OCI-LY7 (cell line): ENCODE results near the gene TNFRSF25. TPM values are rescaled to one million over a fixed set of nuclear protein-coding genes. Genes with fewer than 3 reads are reported as not detected.

ENCODE experiments used
- BruUV-seq: library from RNA; stranded (reverse); fragments of 400-500 nt; replicated peaks from 2 replicates; lab custom pipeline; 2021; lab: Mats Ljungman, UMichigan
- CTCF ChIA-PET: fragments of 300-600 bp; sonication (Branson Sonifier 250); formaldehyde crosslinking; loops from one replicate; lab custom pipeline; 2022; ENCODE audit warnings: antibody characterized with exemption; ENCODE audit not compliant: unreplicated experiment; lab: Charles Lee
- POLR2A ChIA-PET: fragments of 300-600 bp; sonication (Branson Sonifier 250); formaldehyde crosslinking; loops from one replicate; lab custom pipeline; 2022; ENCODE audit warnings: antibody characterized with exemption; lab: Charles Lee
- DNase-seq: peaks from one replicate; pipeline ENCODE4 v3.0.0-alpha.2; 2015; ENCODE audit warnings: low spot score
- H2AFZ ChIP-seq: fragments of 200-600 bp; sonication (generic), shearing (Covaris generic); 2 replicates; pipeline ENCODE4 v1.6.1; 2014; ENCODE audit warnings: mild to moderate bottlenecking, antibody characterized with exemption, low read length, moderate library complexity
- H3K27ac ChIP-seq: fragments of 200-600 bp; sonication (generic); 2 replicates; pipeline ENCODE4 v1.5.1; 2014; ENCODE audit warnings: mixed run types, low read depth, mild to moderate bottlenecking, moderate library complexity, low read length, inconsistent platforms; ENCODE audit not compliant: poor library complexity, severe bottlenecking
- H3K36me3 ChIP-seq: fragments of 200-600 bp; sonication (generic); 2 replicates; pipeline ENCODE4 v1.6.1; 2014; ENCODE audit warnings: mild to moderate bottlenecking, antibody characterized with exemption, low read length, moderate library complexity, mixed read lengths; ENCODE audit not compliant: insufficient read depth
- H3K4me1 ChIP-seq: fragments of 200-600 bp; sonication (generic); 2 replicates; pipeline ENCODE4 v1.5.1; 2014; ENCODE audit warnings: mild to moderate bottlenecking, low read length; ENCODE audit not compliant: insufficient read depth, poor library complexity, severe bottlenecking
- H3K4me2 ChIP-seq: fragments of 200-600 bp; sonication (generic); 2 replicates; pipeline ENCODE4 v1.6.1; 2014; ENCODE audit warnings: mild to moderate bottlenecking, low read length
- H3K4me3 ChIP-seq: fragments of 200-600 bp; sonication (generic); 2 replicates; pipeline ENCODE4 v1.5.1; 2014; ENCODE audit warnings: mild to moderate bottlenecking, low read depth, low read length; ENCODE audit not compliant: poor library complexity, severe bottlenecking
- H3K79me2 ChIP-seq: fragments of 200-600 bp; sonication (generic); 2 replicates; pipeline ENCODE4 v1.6.1; 2016; ENCODE audit warnings: low read depth, mild to moderate bottlenecking, low read length, moderate library complexity, mixed read lengths; ENCODE audit not compliant: insufficient read depth
- H3K9me2 ChIP-seq: fragments of 200-600 bp; sonication (generic); 2 replicates; pipeline ENCODE4 v1.6.1; 2016; ENCODE audit warnings: mild to moderate bottlenecking, low read length, mixed read lengths; ENCODE audit not compliant: insufficient read depth
- H3K9me3 ChIP-seq: fragments of 200-600 bp; sonication (generic); 2 replicates; pipeline ENCODE4 v1.6.1; 2014; ENCODE audit warnings: mild to moderate bottlenecking, mixed run types, low read length, mixed read lengths
- H4K20me1 ChIP-seq: fragments of 200-600 bp; sonication (generic); 2 replicates; pipeline ENCODE4 v1.6.1; 2014; ENCODE audit warnings: mild to moderate bottlenecking, antibody characterized with exemption, low read length, moderate library complexity, mixed read lengths; ENCODE audit not compliant: insufficient read depth
- CTCF ChIP-seq: fragments of 200-600 bp; sonication (generic); conservative IDR thresholded peaks from 2 replicates; pipeline ENCODE4 v1.5.1; 2014; ENCODE audit warnings: mild to moderate bottlenecking, antibody characterized with exemption, low read length, moderate library complexity, mixed read lengths
- EZH2phosphoT487 ChIP-seq: fragments of 200-600 bp; sonication (generic); IDR thresholded peaks from 2 replicates; pipeline ENCODE4 v1.6.1; 2018; ENCODE audit warnings: low read depth, borderline replicate concordance, mild to moderate bottlenecking, mixed run types, antibody characterized with exemption, low read length, moderate library complexity, mixed read lengths
- intact Hi-C: fragments of 100-400 bp; cut with micrococcal nuclease; formaldehyde crosslinking; loops from one replicate; pipeline ENCODE4 v1.10.0; 2022; ENCODE audit not compliant: unreplicated experiment
- total RNA-seq, 2 experiments: library from RNA; depleted of rRNA in 1 of 2; stranded (reverse); fragments of >200 nt in 1 of 2; shearing (Covaris generic) in 1 of 2; gene quantifications; 2 replicates each; pipeline ENCODE4 v1.2.3, GENCODE V29; 2014 to 2022

The TNFRSF25 gene
- total RNA-seq, 2 experiments from 2014 or later: 1.7 to 2.8 TPM

GRCh38 chr1:6470132-6471085 lies 4.4 kb upstream of the TNFRSF25 start:
- H4K20me1 ChIP-seq: no peaks in the 10 kb centered on the region
- CTCF ChIA-PET: no interaction called here
- no TSS peak for BruUV-seq
- POLR2A ChIA-PET: no interaction called here
- TF ChIP-seq CTCF (no peak), EZH2phosphoT487 (no peak)
- no peak overlapping the region for H3K27ac ChIP-seq
- H2AFZ ChIP-seq: no peak overlapping the region
- no peaks in the 10 kb centered on the region for H3K36me3 ChIP-seq
- no peaks in the 10 kb centered on the region for H3K4me1 ChIP-seq
- no peaks in the 10 kb centered on the region for H3K9me3 ChIP-seq
- no peaks in the 10 kb centered on the region for H3K9me2 ChIP-seq
- intact Hi-C loops: no loop called here
- no peak for DNase-seq
- H3K4me2 ChIP-seq: no peak overlapping the region
- H3K79me2 ChIP-seq: no peaks in the 10 kb centered on the region
- H3K4me3 ChIP-seq: no peak overlapping the region

GRCh38 chr1:6468729-6469461 lies 2.9 kb upstream of the TNFRSF25 start:
- TF ChIP-seq CTCF (no peak), EZH2phosphoT487 (no peak)
- Histone ChIP-seq H3K4me2 (no peak overlapping the region), H3K27ac (no peak overlapping the region), H3K9me3 (no peaks in the 10 kb centered on the region), H3K36me3 (no peaks in the 10 kb centered on the region), H4K20me1 (no peaks in the 10 kb centered on the region), H3K4me1 (no peaks in the 10 kb centered on the region), H3K4me3 (no peak overlapping the region), H3K79me2 (no peaks in the 10 kb centered on the region), H2AFZ (no peak overlapping the region), H3K9me2 (no peaks in the 10 kb centered on the region)
- intact Hi-C loops: no loop called here
- no peak for DNase-seq
- CTCF ChIA-PET: no interaction called here
- no TSS peak for BruUV-seq
- POLR2A ChIA-PET: no interaction called here
